ENCODE measurements around the gene CREG1.

Gene CREG1

GRCh38 chr1:167502719-167503462 is 50.7 kb downstream of the CREG1 start:
- DNase-seq, result no peak

DNA sequence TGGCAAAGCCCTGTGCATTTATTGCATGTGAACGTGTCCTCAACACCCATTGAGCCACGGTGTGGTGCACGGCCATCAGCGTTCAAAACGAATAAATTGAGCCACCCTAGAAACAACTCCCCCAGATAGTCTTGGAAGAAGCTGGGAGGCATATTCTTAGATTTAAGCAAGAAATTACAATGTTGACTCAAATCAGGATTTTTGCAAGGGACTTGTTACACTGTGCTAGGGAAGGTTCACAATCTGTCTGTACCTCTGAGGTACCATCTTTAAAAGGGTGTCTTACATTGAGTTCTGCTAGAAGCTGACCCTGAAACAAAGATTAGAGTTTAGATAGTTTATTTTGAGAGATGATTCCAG is 51.4 kb downstream of the CREG1 start:
- DNase-seq, result no peak

DNA sequence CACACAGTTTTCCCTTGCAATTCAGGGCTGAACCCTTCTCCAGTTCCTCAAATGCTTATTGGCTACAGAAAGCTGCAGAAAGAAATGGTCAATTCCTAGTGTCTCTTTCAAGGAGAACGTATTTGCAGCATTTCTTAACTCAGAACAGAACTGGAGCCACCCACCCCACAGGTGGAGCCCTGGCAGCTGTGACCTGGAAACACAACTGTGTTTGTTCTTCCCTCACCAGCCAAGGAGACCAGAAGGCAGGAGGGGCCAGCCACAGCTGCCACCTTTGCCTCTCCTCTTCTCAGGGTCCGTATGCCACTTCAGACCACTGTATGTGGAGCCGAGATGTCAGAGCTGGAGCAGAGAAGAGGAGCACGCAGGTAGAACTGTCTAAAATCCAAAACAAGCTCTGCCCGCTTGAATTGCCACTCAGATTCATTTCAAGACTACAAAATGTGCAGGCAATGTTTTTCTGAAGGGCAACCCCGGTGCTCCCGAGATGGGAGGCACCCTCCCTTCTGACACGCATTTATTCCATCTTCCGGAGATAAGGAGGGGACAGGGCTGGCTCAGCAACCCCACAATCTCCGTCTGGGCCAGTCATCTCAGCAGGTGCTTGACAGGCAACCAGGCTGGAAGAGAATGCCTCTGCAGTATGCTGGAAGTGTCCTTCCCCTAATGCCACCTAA is 51.9 kb downstream of the CREG1 start:
- no peak for DNase-seq

DNA sequence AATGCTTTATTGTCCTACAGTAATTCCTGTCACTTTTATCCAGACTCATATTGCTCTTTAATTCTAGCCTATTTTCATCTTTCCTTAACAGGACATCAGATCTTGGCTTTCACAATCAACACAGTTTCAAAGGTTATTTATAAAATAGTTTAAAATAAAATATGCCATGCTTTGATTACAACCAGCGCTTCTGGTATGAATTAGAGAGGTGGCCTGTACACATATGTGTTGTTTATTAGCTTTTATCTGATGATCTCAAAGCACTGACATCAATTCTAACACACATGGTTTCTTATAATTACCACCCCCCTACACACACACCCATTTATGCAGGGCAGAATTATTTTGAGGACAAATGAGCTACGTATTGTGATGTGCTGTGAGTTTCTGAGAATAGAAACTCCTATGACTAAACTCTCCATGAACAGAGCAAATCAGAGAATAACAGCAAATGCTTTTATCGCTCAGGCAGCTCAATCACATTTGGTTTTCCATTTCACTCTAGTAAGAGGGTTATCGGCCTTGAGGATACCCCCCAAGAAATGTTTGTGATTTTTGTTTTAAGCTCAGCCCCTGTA is 53.2 kb downstream of the CREG1 start:
- no peak for DNase-seq

DNA sequence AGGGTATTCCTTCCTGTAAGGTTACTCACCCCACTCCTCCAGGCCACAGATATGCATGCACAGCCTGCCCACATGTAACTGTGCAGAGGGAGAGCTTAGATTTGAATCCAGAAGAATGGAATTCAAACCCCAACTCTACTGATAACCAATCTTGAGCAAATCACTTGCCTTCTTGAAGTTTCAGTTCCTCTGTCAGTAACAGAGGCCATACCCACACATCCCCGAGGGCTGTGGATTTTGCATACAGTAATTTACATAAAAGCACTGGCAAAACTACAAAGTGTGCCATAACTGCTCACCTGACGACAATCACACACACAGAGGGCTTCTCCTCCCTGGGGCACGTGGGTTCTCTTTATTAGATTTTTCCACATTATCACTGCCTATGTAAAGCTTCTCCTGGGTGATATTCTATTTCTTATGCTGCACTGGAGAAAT is 53.9 kb downstream of the CREG1 start:
- DNase-seq, result no peak

DNA sequence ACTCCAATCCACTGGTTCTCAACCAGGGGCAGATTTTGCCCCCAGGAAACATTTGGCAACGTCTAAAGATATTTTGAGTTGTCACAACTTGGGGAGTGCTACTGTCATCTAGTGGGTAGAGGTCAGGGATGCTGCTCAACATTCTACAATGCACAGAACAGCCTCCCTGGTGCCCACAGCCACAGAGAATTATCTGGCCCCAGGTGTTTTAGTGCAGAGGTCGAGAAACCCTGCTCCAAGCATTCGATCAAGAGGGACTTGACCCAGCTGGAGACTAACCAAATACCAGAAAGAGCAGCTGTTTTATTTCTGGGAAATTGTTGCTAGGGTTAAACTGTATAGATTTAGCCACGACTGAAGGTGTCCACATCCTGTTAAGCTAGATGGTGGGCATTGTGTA is 54.5 kb downstream of the CREG1 start:
- DNase-seq, result no peak

- DNase-seq, result no peak
These were observed 56.6 kb downstream of the CREG1 start for GRCh38 chr1:167496797-167497619.

DNA sequence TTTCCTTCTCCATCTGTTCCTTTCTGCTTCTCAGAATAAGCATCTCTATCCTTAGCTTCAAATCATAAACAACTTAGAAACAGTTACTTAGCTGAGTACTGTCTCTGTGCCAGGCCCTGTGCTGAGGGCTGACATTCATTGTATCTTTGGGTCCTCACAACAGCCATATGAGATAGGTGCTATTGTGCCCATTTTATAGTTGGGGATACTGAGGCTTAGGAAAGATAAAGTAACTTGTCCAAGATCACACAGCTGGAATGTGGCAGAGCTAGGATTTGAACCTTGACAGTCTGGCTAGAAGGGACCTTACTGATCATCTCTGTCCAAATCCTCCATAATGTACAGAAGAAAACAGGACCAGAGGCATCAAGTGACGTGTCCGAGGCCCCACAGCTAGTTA is 60.2 kb downstream of the CREG1 start:
- DNase-seq, result no peak

DNA sequence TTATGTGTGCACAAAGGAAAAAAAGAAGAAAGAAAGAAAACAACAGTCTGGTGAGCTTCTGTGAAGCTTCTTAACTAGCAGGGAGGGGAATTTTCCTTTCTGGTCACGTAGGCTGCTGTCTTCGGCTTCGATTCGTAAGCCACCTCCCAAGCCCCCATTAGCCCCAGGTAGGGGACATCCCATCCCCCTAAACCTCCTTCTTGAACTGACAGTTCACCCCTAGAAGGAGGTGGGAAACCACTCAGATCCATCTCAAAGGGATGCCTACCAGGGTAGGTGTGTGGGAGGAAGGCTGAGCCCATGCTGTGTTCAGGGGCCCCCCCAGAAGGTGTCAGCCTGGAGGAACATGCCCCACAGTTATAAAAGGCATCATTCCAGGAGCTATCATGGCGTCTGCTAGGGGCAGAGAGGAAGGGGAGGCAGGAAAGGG is 61.1 kb downstream of the CREG1 start:
- no peak for DNase-seq

DNA sequence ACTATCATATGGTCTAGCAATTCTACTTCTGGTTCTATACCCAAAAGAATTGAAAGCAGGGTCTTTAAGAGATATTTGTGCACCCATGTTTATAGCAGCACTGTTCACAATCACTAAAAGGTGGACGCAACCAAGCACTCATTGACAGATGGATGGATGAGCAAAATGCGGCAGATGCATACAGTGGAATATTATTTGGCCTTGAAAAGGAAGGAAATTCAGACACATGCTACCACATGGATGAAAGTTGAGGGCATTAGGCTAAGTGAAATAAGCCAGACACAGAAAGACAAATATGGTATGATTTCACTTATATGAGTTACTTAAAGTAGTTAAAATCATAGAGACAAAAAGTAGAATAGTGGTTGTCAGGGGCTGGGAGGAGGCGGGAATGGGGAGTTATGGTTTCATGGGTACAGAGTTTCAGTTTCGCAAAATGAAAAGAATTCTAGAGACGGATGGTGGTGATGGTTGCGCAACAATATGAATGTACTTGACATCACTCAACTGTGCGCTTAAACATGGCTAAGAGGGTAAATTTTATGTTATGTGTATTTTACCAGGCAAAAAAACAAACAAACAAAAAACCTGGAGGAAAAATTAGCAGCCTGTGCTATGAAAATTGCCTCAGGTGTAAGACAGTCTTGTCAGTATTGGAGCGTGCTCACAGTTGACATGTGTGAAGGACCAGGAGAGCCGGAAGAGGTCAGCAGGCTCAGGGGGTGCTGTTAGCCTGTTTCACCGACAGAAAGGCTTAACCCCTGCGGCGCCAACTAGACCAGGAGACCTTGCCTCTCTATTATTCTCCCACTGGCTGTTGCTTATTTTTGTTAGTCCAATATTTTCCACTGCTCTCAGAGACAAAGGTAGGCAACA is 61.7 kb downstream of the CREG1 start:
- no peak for DNase-seq
